ENCODE measurements around the gene PRKD1.

Gene PRKD1

DNA sequence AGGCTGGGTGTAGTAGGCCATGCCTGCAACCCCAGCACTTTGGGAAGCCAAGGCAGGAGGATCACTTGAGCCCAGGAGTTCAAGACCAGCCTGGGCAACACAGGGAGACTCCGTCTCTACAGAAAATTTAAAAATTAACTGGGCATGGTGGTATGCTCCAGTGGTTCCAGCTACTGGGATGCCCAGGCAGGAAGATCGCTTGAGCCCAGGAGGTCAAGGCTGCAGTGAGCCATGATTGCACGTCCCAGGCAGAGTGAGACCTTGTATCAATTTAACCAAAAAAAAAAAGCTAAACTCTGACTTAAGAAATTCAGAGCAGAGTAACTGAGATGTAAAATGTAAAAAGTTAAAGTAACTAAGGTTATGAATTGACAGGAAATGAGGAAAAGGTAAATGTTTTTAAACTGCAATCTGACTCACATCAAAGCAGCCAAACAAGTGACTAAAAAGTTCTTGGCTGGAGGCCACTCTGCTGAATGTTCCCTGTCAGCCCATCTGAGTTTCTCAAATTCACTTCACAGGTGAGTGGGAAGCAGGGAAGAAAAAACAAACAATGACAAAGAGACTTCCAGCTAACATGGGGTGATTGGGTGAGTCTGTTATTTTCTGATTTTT, 21.3 kb downstream of the PRKD1 start:
- Histone ChIP-seq H3K4me3 (ENCODE audit: insufficient read depth, low read depth, low read length, poor library complexity, severe bottlenecking) (no peak overlapping the region), H3K27ac (ENCODE audit: insufficient read depth, low read length, poor library complexity, severe bottlenecking) (no peak overlapping the region), H3K9me3 (ENCODE audit: control insufficient read depth, low read length) (no peaks in the 10 kb centered on the region), H3K27me3 (replicated peaks; ENCODE audit: control insufficient read depth, insufficient read depth, low read length, poor library complexity, severe bottlenecking) (no peaks in the 10 kb centered on the region), H3K36me3 (ENCODE audit: control insufficient read depth, insufficient read depth, low read length) (no peaks in the 10 kb centered on the region), H3K4me1 (ENCODE audit: control insufficient read depth, insufficient read depth, low read length, poor library complexity, severe bottlenecking) (no peaks in the 10 kb centered on the region)
- DNase-seq = no peak

GRCh38 chr14:29905543-29905942, 22.1 kb downstream of the PRKD1 start:
- DNase-seq = no peak
- Histone ChIP-seq H3K36me3 (ENCODE audit: control insufficient read depth, insufficient read depth, low read length) (no peaks in the 10 kb centered on the region), H3K9me3 (ENCODE audit: control insufficient read depth, low read length) (no peaks in the 10 kb centered on the region), H3K4me3 (ENCODE audit: insufficient read depth, low read depth, low read length, poor library complexity, severe bottlenecking) (no peak overlapping the region), H3K27ac (ENCODE audit: insufficient read depth, low read length, poor library complexity, severe bottlenecking) (no peak overlapping the region), H3K4me1 (ENCODE audit: control insufficient read depth, insufficient read depth, low read length, poor library complexity, severe bottlenecking) (no peaks in the 10 kb centered on the region), H3K27me3 (replicated peaks; ENCODE audit: control insufficient read depth, insufficient read depth, low read length, poor library complexity, severe bottlenecking) (no peaks in the 10 kb centered on the region)

GRCh38 chr14:29900609-29901350, 26.9 kb downstream of the PRKD1 start:
- DNase-seq = no peak
- no peaks in the 10 kb centered on the region for H3K4me1 ChIP-seq (ENCODE audit: control insufficient read depth, insufficient read depth, low read length, poor library complexity, severe bottlenecking)
- H3K36me3 ChIP-seq (ENCODE audit: control insufficient read depth, insufficient read depth, low read length) = no peaks in the 10 kb centered on the region
- H3K9me3 ChIP-seq (ENCODE audit: control insufficient read depth, low read length) = no peaks in the 10 kb centered on the region
- no peak overlapping the region for H3K27ac ChIP-seq (ENCODE audit: insufficient read depth, low read length, poor library complexity, severe bottlenecking)
- H3K4me3 ChIP-seq (ENCODE audit: insufficient read depth, low read depth, low read length, poor library complexity, severe bottlenecking) = no peak overlapping the region
- H3K27me3 ChIP-seq (replicated peaks; ENCODE audit: control insufficient read depth, insufficient read depth, low read length, poor library complexity, severe bottlenecking) = no peaks in the 10 kb centered on the region

GRCh38 chr14:29898470-29898869, 29.2 kb downstream of the PRKD1 start:
- Histone ChIP-seq H3K4me1 (ENCODE audit: control insufficient read depth, insufficient read depth, low read length, poor library complexity, severe bottlenecking) (no peaks in the 10 kb centered on the region), H3K4me3 (ENCODE audit: insufficient read depth, low read depth, low read length, poor library complexity, severe bottlenecking) (no peak overlapping the region), H3K27me3 (replicated peaks; ENCODE audit: control insufficient read depth, insufficient read depth, low read length, poor library complexity, severe bottlenecking) (no peaks in the 10 kb centered on the region), H3K9me3 (ENCODE audit: control insufficient read depth, low read length) (no peaks in the 10 kb centered on the region), H3K27ac (ENCODE audit: insufficient read depth, low read length, poor library complexity, severe bottlenecking) (no peak overlapping the region), H3K36me3 (ENCODE audit: control insufficient read depth, insufficient read depth, low read length) (no peaks in the 10 kb centered on the region)
- DNase-seq = no peak

DNA sequence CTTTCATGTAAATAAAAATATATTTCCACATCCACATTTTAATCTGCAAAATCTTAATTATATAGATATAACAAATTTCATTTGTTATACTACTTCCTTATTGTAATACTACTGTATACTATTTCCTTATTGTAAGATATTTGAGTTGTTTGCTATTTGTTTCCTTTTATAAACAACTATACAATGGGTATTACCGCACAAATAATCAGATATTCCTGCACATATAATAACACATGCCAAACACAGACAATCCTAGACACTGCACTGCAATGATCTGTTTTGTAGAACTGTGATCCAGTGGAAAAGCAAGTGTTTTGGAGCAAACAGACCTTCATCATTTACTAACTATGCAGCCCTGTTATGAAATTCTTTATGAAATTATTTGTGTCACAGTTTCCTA, 30.5 kb downstream of the PRKD1 start:
- DNase-seq = no peak
- no peak overlapping the region for H3K27ac ChIP-seq (ENCODE audit: insufficient read depth, low read length, poor library complexity, severe bottlenecking)
- no peaks in the 10 kb centered on the region for H3K4me1 ChIP-seq (ENCODE audit: control insufficient read depth, insufficient read depth, low read length, poor library complexity, severe bottlenecking)
- H3K36me3 ChIP-seq (ENCODE audit: control insufficient read depth, insufficient read depth, low read length) = no peaks in the 10 kb centered on the region
- no peaks in the 10 kb centered on the region for H3K27me3 ChIP-seq (replicated peaks; ENCODE audit: control insufficient read depth, insufficient read depth, low read length, poor library complexity, severe bottlenecking)
- no peaks in the 10 kb centered on the region for H3K9me3 ChIP-seq (ENCODE audit: control insufficient read depth, low read length)
- no peak overlapping the region for H3K4me3 ChIP-seq (ENCODE audit: insufficient read depth, low read depth, low read length, poor library complexity, severe bottlenecking)

GRCh38 chr14:29896354-29896821, 31.3 kb downstream of the PRKD1 start:
- DNase-seq = no peak
- no peak overlapping the region for H3K27ac ChIP-seq (ENCODE audit: insufficient read depth, low read length, poor library complexity, severe bottlenecking)
- no peak overlapping the region for H3K4me3 ChIP-seq (ENCODE audit: insufficient read depth, low read depth, low read length, poor library complexity, severe bottlenecking)

DNA sequence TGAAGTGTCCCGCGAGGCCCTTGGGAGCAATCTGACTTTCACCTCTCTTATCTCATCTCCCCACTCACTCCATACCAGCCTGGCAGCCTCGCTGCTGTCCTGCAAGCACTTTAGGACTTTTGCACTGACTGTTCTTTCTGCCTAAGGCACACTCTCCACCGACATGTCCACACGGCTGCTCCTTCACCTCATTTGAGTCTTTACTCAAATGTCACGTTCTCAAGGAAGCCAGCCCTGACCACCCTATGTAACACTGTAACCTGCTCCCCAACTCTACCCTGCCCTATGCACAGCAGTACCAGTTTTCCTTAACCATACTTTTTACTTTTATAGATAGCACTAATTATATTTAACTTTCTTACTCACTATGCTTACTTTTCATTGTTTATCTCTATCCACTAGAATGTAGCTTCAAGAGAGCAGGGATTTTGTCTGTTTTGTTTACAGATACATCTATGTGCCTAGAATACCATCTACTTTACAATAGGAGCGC, 32.0 kb downstream of the PRKD1 start:
- DNase-seq = no peak
- no peaks in the 10 kb centered on the region for H3K27me3 ChIP-seq (replicated peaks; ENCODE audit: control insufficient read depth, insufficient read depth, low read length, poor library complexity, severe bottlenecking)
- no peaks in the 10 kb centered on the region for H3K4me1 ChIP-seq (ENCODE audit: control insufficient read depth, insufficient read depth, low read length, poor library complexity, severe bottlenecking)
- no peaks in the 10 kb centered on the region for H3K36me3 ChIP-seq (ENCODE audit: control insufficient read depth, insufficient read depth, low read length)
- no peak overlapping the region for H3K27ac ChIP-seq (ENCODE audit: insufficient read depth, low read length, poor library complexity, severe bottlenecking)
- no peaks in the 10 kb centered on the region for H3K9me3 ChIP-seq (ENCODE audit: control insufficient read depth, low read length)
- H3K4me3 ChIP-seq (ENCODE audit: insufficient read depth, low read depth, low read length, poor library complexity, severe bottlenecking) = no peak overlapping the region

More at GRCh38 chr14:29896354-29896821, 31.3 kb downstream of the PRKD1 start:
- Histone ChIP-seq H3K9me3 (ENCODE audit: control insufficient read depth, low read length) (no peaks in the 10 kb centered on the region), H3K4me1 (ENCODE audit: control insufficient read depth, insufficient read depth, low read length, poor library complexity, severe bottlenecking) (no peaks in the 10 kb centered on the region), H3K36me3 (ENCODE audit: control insufficient read depth, insufficient read depth, low read length) (no peaks in the 10 kb centered on the region), H3K27me3 (replicated peaks; ENCODE audit: control insufficient read depth, insufficient read depth, low read length, poor library complexity, severe bottlenecking) (no peaks in the 10 kb centered on the region)

DNA sequence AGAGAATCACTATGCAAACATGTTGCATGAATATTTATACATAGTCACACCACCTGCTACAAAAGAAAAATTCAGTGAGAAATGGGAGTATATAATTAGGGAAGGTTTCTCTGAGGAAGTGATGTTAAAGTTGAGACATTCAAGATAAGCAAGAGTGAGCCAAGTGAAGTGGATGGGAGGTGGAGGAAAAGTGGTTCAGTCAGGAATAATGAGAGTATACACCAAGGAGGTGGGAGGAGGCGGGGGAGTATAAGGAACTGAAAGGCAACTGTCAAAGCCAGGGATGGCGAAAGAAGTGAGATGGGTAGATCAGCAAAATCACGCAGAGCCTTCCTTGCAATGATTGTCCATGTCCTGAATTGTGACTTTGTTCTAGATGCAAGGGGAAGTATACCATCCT, 33.7 kb downstream of the PRKD1 start:
- Histone ChIP-seq H3K27ac (ENCODE audit: insufficient read depth, low read length, poor library complexity, severe bottlenecking) (no peak overlapping the region), H3K9me3 (ENCODE audit: control insufficient read depth, low read length) (no peaks in the 10 kb centered on the region), H3K4me1 (ENCODE audit: control insufficient read depth, insufficient read depth, low read length, poor library complexity, severe bottlenecking) (no peaks in the 10 kb centered on the region), H3K4me3 (ENCODE audit: insufficient read depth, low read depth, low read length, poor library complexity, severe bottlenecking) (no peak overlapping the region), H3K27me3 (replicated peaks; ENCODE audit: control insufficient read depth, insufficient read depth, low read length, poor library complexity, severe bottlenecking) (no peaks in the 10 kb centered on the region), H3K36me3 (ENCODE audit: control insufficient read depth, insufficient read depth, low read length) (no peaks in the 10 kb centered on the region)
- no peak for DNase-seq

- no peak overlapping the region for H3K4me3 ChIP-seq (ENCODE audit: insufficient read depth, low read depth, low read length, poor library complexity, severe bottlenecking)
Measured at GRCh38 chr14:29892327-29892726, 35.3 kb downstream of the PRKD1 start.

GRCh38 chr14:29885988-29886387, 41.7 kb downstream of the PRKD1 start:
- Histone ChIP-seq H3K27ac (ENCODE audit: insufficient read depth, low read length, poor library complexity, severe bottlenecking) (no peak overlapping the region), H3K36me3 (ENCODE audit: control insufficient read depth, insufficient read depth, low read length) (no peaks in the 10 kb centered on the region), H3K4me3 (ENCODE audit: insufficient read depth, low read depth, low read length, poor library complexity, severe bottlenecking) (no peak overlapping the region), H3K27me3 (replicated peaks; ENCODE audit: control insufficient read depth, insufficient read depth, low read length, poor library complexity, severe bottlenecking) (no peaks in the 10 kb centered on the region), H3K9me3 (ENCODE audit: control insufficient read depth, low read length) (peaks cover 5% of the 10 kb centered on the region), H3K4me1 (ENCODE audit: control insufficient read depth, insufficient read depth, low read length, poor library complexity, severe bottlenecking) (no peaks in the 10 kb centered on the region)
- no peak for DNase-seq

More at GRCh38 chr14:29892327-29892726, 35.3 kb downstream of the PRKD1 start:
- no peak overlapping the region for H3K27ac ChIP-seq (ENCODE audit: insufficient read depth, low read length, poor library complexity, severe bottlenecking)
- DNase-seq = no peak
- H3K4me1 ChIP-seq (ENCODE audit: control insufficient read depth, insufficient read depth, low read length, poor library complexity, severe bottlenecking) = no peaks in the 10 kb centered on the region
- H3K36me3 ChIP-seq (ENCODE audit: control insufficient read depth, insufficient read depth, low read length) = no peaks in the 10 kb centered on the region
- no peaks in the 10 kb centered on the region for H3K27me3 ChIP-seq (replicated peaks; ENCODE audit: control insufficient read depth, insufficient read depth, low read length, poor library complexity, severe bottlenecking)
- H3K9me3 ChIP-seq (ENCODE audit: control insufficient read depth, low read length) = no peaks in the 10 kb centered on the region
